Mucosa of rectum (tissue), 2 donors: ENCODE measurements around the gene NEURL1B.
A peak's percentile ranks its signal among the peaks of the same experiment; 100 is the strongest.
"Not testable (repeated sequence)": the region's sequence is repeated elsewhere in the genome, so short reads cannot be mapped to it uniquely, and the experiment has no call there.

ENCODE experiments used
- H3K27ac ChIP-seq, 2 donors: one replicate each; pipeline ENCODE4 v1.7.0; 2013; ENCODE audit warnings: inconsistent platforms in 2 of 2, low read depth in 2 of 2, low read length in 2 of 2
- H3K27me3 ChIP-seq, 2 donors: one replicate each; pipeline ENCODE4 v1.7.0; 2013; ENCODE audit warnings: low read length in 2 of 2; ENCODE audit not compliant: control insufficient read depth in 2 of 2, insufficient read depth in 2 of 2
- H3K36me3 ChIP-seq, 2 donors: one replicate each; pipeline ENCODE4 v1.7.0; 2013; ENCODE audit warnings: low read length in 2 of 2; ENCODE audit not compliant: control insufficient read depth in 2 of 2, insufficient read depth in 2 of 2
- H3K4me1 ChIP-seq, 2 donors: one replicate each; pipeline ENCODE4 v1.7.0; 2013; ENCODE audit warnings: low read length in 2 of 2, mild to moderate bottlenecking in 1 of 2; ENCODE audit not compliant: control insufficient read depth in 2 of 2, insufficient read depth in 2 of 2
- H3K4me3 ChIP-seq, 2 donors: one replicate each; pipeline ENCODE4 v1.7.0; 2013; ENCODE audit warnings: low read length in 2 of 2
- H3K9ac ChIP-seq, 2 donors: one replicate each; pipeline ENCODE4 v1.7.0; 2013; ENCODE audit warnings: low read length in 2 of 2, low read depth in 1 of 2, mild to moderate bottlenecking in 1 of 2
- H3K9me3 ChIP-seq, 2 donors: one replicate each; pipeline ENCODE4 v1.7.0; 2013; ENCODE audit warnings: low read length in 2 of 2; ENCODE audit not compliant: control insufficient read depth in 2 of 2
- donor health status: healthy.
- donor health status: Normal muscosa, but diverticular disease.

Gene NEURL1B

DNA sequence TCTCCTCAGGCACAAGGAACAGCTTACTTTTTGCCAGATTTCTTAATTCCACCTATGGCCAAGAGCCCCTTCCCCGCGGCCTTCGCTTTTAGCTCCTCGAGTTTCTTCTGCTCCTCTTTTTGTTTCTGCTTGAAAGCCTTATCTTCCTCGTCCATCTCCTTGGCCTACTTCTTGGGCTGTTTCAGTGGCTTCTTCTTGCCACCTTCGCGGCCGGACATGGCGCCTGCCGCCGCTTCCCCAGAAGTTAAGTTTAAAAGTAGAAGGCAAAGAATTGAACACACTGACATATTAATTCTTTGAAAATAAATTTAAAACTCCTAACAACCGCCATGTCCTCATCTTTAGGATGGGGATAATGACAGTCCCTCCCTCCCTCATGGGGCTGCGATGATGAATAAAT is 15.4 kb downstream of the NEURL1B start:
- not testable (repeated sequence) for H3K27ac ChIP-seq, H3K36me3 ChIP-seq, H3K4me3 ChIP-seq, H3K27me3 ChIP-seq, H3K9me3 ChIP-seq, H3K9ac ChIP-seq
- peaks cover 25 to 28% of the 10 kb centered on the region in 2 donors for H3K4me1 ChIP-seq

GRCh38 chr5:172657524-172658233 is 16.6 kb downstream of the NEURL1B start:
- not testable (repeated sequence) for H3K9ac ChIP-seq, H3K27me3 ChIP-seq
- peaks cover 28 to 29% of the 10 kb centered on the region in 2 donors for H3K4me1 ChIP-seq

DNA sequence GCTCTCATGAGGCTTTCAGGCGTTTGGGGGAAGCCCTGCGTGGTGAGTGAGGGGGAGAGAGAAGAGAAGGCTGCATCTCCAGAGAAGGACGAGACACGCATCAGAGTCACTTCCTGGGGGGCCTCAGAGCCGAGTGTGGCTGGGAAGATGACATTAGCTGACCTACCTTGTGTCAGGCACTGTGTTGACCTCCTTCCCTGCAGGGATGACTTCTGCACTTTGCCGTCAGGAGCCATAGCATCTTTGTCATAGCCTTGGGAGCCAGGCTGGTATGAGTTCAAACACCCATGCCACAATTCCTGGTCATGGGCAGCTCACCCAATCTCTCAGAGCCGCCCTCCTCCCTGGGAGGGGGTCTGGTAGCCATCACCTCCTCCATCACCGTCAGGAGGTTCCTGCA is 17.3 kb downstream of the NEURL1B start:
- H3K4me3 ChIP-seq, result no peak overlapping the region

More at GRCh38 chr5:172657524-172658233, 16.6 kb downstream of the NEURL1B start:
- not testable (repeated sequence) for H3K36me3 ChIP-seq, H3K4me3 ChIP-seq, H3K9me3 ChIP-seq
- peak overlapping the region in 1 of 2 donors; percentile 63 for H3K27ac ChIP-seq

GRCh38 chr5:172658961-172659501 is 18.0 kb downstream of the NEURL1B start:
- H3K27ac ChIP-seq, result peak overlapping the region; percentile 86 to 87
- peaks cover 3 to 5% of the 10 kb centered on the region in 2 donors for H3K36me3 ChIP-seq
- peak overlapping the region; percentile 41 to 44 for H3K9ac ChIP-seq
- H3K9me3 ChIP-seq, result peaks cover 0 to 4% of the 10 kb centered on the region in 2 donors
- no peaks in the 10 kb centered on the region for H3K27me3 ChIP-seq
- peaks cover 28 to 31% of the 10 kb centered on the region in 2 donors for H3K4me1 ChIP-seq
- no peak overlapping the region for H3K4me3 ChIP-seq

More for the DNA sequence above, 17.3 kb downstream of the NEURL1B start:
- peak overlapping the region; percentile 30 to 63 for H3K27ac ChIP-seq
- H3K9me3 ChIP-seq, result peaks cover 0 to 4% of the 10 kb centered on the region in 2 donors
- H3K36me3 ChIP-seq, result peaks cover 3 to 5% of the 10 kb centered on the region in 2 donors
- no peak overlapping the region for H3K9ac ChIP-seq
- H3K27me3 ChIP-seq, result no peaks in the 10 kb centered on the region
- H3K4me1 ChIP-seq, result peaks cover 28 to 30% of the 10 kb centered on the region in 2 donors

- no peaks in the 10 kb centered on the region for H3K27me3 ChIP-seq
- peak overlapping the region; percentile 24 to 44 for H3K9ac ChIP-seq
- no peak overlapping the region for H3K4me3 ChIP-seq
- H3K36me3 ChIP-seq, result peaks cover 3 to 5% of the 10 kb centered on the region in 2 donors
- H3K4me1 ChIP-seq, result peaks cover 28 to 32% of the 10 kb centered on the region in 2 donors
- peaks cover 0 to 4% of the 10 kb centered on the region in 2 donors for H3K9me3 ChIP-seq
- H3K27ac ChIP-seq, result peak overlapping the region; percentile 86 to 87
Measured at GRCh38 chr5:172659570-172659908, 18.5 kb downstream of the NEURL1B start.

DNA sequence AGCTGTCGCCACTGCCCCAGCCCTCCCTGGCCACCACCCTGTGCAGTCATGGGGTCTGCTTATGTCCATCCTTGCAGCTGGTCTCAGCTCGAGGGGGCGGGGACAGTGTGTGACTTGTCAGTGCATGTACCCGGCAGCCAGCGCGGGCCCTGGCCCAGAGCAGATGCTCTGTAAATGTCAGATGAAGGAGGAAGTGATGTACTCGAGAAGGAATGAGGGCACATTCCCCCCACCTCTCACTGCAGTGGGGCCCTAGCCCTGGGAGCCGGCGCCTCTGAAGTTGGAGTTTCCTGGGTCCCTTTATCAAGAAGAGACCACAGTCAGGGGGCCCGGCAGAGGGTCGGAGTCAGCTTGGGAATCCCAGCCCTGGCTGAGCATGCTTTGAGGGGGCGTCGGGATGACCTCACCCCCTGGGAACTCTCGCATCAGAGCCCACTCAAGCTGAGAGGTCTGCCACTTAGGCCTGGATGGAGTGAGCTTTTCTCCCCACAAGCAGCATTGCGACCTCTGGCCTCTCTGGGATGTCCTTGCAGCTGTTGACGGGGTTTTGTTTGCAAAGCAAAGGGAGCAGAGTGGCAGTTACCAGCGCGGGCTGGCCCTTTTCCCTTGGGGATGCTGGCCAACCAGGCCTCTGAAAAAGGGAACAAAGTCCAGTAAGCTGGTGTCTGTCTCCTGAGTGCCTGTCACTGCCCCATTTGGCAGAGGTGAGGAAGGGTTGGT is 19.0 kb downstream of the NEURL1B start:
- Histone ChIP-seq H3K36me3 (peaks cover 3% of the 10 kb centered on the region in 2 donors), H3K4me1 (peaks cover 30 to 32% of the 10 kb centered on the region in 2 donors), H3K27ac (peak overlapping the region; percentile 86 to 87), H3K9me3 (peaks cover 0 to 4% of the 10 kb centered on the region in 2 donors), H3K4me3 (no peak overlapping the region), H3K9ac (peak overlapping the region; percentile 44 to 56), H3K27me3 (no peaks in the 10 kb centered on the region)

- peak overlapping the region in 1 of 2 donors; percentile 44 for H3K9ac ChIP-seq
- no peaks in the 10 kb centered on the region for H3K9me3 ChIP-seq
- no peak overlapping the region for H3K4me3 ChIP-seq
- H3K27me3 ChIP-seq, result no peaks in the 10 kb centered on the region
- H3K4me1 ChIP-seq, result peaks cover 32 to 34% of the 10 kb centered on the region in 2 donors
- peaks cover 0 to 3% of the 10 kb centered on the region in 2 donors for H3K36me3 ChIP-seq
- peak overlapping the region; percentile 86 to 87 for H3K27ac ChIP-seq
Measured at GRCh38 chr5:172660974-172661373, 19.9 kb downstream of the NEURL1B start.

GRCh38 chr5:172661526-172661925 is 20.5 kb downstream of the NEURL1B start:
- no peak overlapping the region for H3K4me3 ChIP-seq
- no peaks in the 10 kb centered on the region for H3K27me3 ChIP-seq
- peaks cover 0 to 3% of the 10 kb centered on the region in 2 donors for H3K36me3 ChIP-seq
- H3K27ac ChIP-seq, result no peak overlapping the region
- no peak overlapping the region for H3K9ac ChIP-seq
- no peaks in the 10 kb centered on the region for H3K9me3 ChIP-seq
- H3K4me1 ChIP-seq, result peaks cover 32 to 34% of the 10 kb centered on the region in 2 donors

DNA sequence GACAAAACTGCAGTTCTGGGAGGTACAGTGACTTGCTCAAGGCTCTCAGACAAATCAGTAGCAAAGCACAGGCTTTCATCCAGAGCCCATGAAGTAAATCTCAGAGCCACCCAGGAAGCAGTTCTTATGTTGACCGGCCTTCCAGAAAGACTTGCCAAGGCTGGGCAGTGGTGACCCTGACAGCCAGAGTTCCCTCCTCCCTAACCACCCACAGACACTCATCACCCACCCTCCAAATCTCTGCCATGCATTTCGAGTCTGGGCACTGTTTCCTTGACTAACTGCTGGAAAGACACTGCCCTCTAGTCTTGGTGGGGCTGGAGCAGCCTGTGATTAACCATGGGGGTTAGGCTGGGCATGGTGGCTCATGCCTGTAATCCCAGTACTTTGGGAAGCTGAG is 21.5 kb downstream of the NEURL1B start:
- Histone ChIP-seq H3K27me3 (no peaks in the 10 kb centered on the region), H3K9me3 (no peaks in the 10 kb centered on the region), H3K9ac (no peak overlapping the region), H3K27ac (no peak overlapping the region), H3K4me1 (peaks cover 33 to 36% of the 10 kb centered on the region in 2 donors), H3K4me3 (no peak overlapping the region), H3K36me3 (peaks cover 0 to 3% of the 10 kb centered on the region in 2 donors)

DNA sequence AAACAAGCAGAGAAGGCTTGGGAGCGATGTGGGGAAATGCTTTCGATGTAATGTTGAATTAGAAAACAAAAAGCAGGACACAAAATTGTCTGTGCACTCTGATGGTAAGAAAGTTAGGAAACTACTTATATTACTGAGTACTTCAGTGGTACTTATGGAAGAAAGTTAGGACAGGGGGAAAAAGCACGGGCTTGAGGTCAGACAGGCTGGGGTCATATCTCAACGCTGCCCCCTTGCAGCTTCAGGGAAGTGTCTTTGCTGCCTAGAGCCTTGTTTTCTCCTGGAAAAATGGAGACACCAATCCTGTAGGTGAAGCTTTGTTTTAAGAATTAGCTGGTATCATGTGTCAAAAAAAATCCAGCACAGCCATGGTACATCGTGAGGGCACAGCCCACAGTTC is 23.0 kb downstream of the NEURL1B start:
- peak overlapping the region in 1 of 2 donors; percentile 4 for H3K9ac ChIP-seq
- no peak overlapping the region for H3K4me3 ChIP-seq
- peaks cover 30 to 37% of the 10 kb centered on the region in 2 donors for H3K4me1 ChIP-seq
- no peaks in the 10 kb centered on the region for H3K9me3 ChIP-seq
- no peak overlapping the region for H3K27ac ChIP-seq
- no peaks in the 10 kb centered on the region for H3K36me3 ChIP-seq
- H3K27me3 ChIP-seq, result no peaks in the 10 kb centered on the region
